GM18507 (cell line): Measurements from ENCODE around the gene METRN.
"Not testable (repeated sequence)": the region's sequence is repeated elsewhere in the genome, so short reads cannot be mapped to it uniquely, and the experiment has no call there.

Experiments used
- DNase-seq: peaks from one replicate; pipeline ENCODE4 v3.0.0; 2011; ENCODE audit warnings: low read depth; ENCODE audit not compliant: insufficient read length; ENCODE audit errors: extremely low spot score
- FAIRE-seq: peaks from 2 replicates; lab custom pipeline; 2011; peaks lifted over from hg19 to GRCh38; lab: Jason Lieb, UNC

METRN gene

DNA sequence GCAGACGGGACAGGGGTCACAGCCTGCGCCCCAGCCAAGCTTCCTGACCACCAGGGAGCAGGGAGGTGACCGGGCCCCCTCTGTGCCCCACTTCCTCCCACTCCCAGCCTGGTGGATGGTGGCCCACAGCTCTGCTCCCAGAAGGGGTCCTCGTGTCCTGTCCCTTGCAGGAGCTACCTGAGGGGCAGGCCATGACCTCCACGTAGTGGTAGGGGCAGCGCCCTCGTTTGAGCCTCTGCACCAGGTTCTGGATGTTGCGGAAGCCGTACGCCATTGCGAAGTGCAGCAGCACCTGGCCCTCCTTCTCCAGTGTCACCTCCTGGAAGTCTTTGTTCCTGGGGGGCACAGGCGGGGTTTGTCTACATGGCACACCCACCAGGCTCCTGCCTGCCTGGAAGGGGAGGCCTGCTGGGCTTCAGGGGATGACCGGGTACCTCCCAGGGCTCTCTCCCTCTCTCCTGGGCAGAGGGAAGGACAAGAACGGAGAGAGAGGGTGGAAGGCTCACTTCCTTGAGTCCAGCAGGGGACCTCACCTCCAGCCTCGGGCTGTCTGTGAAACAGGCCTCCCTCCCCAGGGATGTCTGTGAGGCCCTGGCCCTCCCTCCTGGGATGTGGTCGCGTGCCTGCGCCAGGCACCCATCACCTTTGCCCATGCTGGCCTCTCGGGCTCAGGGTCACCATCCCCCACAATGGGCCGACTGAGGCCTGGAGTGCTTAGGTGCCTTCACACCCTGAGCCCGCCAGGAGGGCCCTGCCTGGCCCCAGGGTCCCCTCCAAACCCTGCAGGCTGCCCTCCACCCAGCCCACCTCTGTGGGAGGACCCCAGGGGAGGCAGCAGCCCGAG, 16.0 kb downstream of the METRN start:
- FAIRE-seq (no peak), DNase-seq (no peak)

DNA sequence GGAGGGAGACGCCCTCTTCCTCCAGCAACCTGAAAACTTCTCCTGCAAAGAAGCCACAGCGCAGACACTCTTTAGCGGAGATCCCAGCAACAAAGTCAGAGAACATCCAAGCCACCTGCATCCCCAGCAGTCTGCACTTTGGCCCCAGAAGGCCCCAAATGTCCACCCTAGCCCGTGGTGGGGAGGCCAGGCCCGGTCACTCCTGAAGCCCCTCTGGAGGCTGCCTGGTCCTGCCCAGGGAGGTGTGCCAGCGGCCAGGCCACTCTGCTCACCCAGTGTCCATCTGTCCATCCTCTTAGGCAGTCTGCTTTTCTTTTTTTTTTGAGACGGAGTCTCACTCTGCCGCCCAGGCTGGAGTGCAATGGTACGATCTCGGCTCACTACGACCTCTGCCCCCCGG, 17.4 kb downstream of the METRN start:
- no peak for FAIRE-seq
- DNase-seq = no peak

DNA sequence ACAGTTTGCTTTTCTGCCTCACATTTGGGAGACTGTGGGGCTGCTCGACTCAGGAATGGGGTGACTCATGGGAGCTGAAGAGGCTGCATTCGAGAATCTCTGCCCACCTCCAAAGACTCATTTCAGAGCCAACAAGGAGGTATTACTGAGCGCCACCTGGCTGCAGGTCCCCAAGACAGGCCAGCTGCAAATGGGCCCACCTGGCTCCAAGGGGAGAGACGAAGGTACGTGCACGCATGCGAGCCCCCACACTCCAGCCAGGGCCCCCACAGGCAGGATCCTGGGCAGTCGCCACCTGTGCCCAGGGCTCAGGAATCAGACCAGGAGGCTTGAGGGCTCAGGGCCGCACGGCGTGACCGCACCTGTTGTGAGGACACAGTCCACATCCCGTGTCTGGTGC, 18.0 kb downstream of the METRN start:
- no peak for FAIRE-seq
- DNase-seq = no peak

DNA sequence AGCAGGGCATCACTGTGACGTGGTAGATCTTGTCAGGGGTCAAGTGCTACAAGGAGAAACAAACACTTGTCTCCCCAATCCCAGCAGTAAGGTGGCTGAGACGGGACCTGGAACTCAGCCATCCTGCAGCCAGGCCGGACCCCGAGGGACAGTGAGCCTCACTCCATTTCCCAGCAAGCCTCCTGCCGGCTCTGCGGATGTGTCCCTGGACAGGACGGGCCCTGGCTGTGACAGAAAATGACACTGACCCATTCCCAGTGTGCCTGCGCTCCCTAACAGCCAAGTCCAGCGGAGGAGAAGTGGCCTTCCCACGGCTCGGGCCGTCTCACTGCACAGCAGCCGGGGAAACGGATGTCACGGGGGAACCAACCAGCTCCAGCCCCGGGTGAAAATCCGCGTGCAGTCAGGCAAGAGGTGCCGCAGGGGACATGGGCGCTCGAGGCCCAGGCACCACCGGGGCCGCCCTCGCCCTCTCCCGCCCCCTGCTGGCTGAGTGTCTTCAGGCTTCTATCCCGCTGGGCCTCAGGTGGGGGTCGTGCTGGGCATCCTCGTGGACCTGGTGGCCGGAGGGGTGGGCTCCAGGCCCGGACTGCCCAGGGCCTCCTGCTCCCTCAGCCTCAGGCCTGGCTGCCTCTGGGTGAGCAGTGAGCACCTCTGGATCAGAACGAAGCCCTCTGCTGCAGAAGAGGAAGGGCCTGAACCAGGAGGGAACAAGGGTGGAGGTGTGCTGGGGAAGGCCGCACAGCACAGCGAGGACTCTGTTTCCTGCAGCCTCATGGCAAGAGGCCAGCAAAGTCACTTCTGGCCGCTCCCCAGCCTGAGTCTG, 18.7 kb downstream of the METRN start:
- no peak for DNase-seq
- FAIRE-seq = no peak

DNA sequence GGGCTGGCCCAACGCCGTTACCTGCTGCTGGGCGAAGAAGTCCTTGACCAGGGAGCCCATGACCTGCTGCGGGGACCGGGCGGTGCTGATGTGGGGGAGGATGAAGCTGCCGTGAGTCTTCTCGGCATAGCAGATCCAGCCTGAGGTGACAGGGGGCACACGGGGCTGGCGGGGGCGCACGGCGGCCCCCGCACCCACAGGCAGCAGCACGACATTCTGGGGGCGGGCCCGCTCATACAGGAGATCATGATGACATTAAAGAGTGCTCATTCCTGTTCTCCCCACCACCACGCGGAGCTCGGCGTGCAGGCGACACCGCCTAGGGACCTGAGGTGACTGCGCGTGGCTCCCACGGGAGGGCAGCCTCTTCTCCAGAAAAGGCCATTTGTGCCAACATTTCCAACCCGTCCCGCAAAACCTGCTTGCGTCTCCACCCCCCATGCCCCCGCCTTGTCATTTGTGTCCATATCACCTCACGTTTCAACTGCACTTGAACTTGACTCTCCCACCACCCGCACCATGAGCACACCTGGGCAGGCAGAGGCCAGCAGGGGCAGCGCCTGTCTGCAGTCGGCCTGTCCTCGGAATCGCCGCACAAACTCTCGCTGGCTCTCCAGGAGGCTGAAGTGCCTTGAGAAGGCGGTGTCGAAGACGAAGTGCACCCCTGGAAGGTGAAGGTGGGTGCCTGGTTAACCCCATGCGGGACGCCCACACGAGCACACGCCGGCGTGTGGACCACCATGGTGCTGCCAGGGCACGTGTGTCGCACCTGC, 19.5 kb downstream of the METRN start:
- FAIRE-seq (no peak), DNase-seq (no peak)

DNA sequence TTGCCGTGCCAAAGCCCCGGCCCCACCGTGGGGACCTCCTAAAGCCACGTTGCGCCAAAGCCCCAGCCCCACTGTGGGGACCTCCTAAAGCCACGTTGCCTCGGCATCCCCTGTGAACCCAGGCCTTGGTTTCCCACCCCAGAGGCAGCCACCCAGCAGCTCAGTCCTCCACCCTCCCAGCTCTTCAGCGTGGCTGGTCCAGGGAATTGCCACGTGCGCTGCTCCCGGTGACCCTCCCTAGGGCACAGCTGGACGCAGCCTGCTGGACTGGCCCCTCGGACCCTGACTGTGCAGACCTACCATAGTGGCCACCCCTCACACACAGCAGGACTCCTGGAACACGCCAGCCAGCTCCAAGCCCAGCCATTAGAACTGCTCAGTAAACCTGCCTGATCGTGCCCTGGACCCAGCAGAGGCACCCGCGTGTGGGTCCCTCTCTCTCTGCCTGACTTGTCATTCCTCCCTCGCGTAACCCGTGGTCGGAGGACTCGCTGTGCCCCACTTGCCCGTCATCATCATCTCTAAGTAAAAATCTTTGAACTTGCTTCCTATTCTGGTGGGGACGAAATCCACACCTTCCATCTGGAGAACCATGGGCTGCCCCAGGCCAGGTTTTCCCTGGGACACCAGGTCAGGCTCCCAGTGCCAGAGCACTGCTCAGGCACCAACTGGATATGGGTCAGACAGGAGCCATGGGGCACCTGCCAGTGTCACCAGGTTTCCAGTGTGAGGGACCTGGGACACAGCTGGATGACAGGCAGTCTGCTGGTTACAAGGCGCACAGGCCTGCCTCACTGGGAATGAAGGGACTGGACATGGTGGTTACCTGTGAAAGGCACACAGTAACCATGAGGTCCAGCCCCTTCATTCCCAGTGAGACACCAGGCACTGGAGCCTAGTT, 20.3 kb downstream of the METRN start:
- no peak for DNase-seq
- FAIRE-seq = no peak

DNA sequence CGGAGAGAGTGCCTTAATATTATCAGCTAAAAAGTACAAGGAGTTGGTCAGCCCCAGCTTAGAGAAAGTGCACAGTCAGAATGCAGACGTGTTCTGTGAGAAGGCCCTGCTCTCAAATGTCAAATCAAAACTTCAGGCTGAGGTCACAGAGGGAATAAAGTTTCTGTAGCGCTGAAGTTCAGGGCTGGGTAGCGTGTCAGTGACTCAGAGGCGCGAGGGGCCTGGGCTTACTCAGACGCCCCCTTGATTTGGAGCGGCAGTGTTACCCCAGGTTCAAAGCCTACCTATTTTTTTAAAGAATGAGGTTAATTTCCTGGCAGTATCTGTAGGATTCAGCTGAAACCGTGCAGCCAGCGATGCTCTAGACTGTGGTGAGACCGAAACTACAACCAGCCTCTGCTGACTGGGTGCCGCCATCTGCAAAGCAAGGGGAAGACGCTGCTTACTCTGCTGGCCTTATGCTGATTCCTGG, 21.1 kb downstream of the METRN start:
- FAIRE-seq = peak; percentile 87
- no peak for DNase-seq

DNA sequence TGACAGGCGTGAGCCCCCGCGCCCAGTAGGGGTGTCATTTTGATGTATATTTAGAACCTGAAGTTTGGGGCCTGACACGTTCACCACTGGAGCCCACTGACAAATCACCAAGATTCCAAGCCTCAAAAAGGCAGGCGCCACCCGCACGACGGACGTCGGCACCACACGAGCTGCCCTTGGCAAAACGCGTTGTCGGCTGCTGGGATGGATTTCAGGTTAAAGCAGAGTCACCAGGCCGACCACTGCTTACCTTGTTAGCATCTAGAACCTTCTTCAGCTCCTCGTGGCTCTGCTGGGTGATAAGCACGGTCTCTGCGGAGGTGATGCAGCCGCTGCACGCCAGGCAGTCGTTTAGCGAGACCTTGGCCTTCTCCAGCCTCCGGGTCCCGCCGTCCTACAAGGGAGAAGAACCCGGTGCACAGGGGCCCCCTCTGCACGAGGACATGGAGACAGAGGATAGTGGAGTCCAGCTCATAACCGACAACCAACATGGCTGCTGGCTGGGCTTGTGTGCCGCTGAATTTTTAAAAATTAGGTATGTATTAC, 22.1 kb downstream of the METRN start:
- FAIRE-seq (no peak), DNase-seq (no peak)

DNA sequence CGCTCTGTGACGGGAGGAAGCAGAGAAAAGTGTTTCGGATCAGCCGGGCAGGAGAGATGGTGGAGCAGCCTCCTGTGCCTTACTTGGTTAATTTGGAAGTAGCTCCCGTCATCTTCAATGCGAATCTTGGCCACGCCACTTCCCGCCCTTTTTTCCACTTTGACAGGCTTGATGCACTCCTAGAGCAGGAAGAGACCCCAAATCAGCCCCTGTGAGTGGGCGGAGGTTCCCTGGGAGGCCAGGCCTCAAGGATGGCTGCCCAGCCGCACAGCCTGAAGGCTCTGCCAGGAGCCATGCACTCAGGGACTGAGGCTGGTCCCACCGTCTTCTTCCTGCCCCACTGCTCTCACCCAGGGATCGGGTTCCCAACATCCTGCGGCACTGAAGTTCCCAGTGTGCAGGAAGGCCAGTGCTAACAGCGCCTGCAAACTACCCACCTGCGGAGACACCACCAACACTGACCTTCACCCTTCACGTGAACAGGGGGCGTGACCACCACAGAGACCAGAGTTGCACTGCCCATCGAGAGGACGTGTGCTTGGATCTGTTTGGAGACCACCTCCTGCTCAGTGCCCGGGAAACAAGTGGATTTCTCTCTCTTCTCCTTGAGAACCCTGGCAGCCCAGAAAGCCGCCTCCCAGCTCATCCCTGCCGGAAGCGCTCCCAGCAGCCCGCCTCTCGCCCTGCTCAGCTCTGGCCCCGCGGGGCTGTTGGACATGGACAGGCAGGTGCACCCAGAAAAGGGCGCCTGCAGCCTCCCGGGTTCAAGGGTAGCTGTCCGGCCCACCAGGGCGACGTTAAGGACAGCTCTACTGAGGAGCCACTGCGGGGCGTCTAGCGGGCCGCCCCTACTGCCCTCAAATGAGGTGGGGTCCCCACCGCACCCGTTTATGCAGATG, 24.9 kb downstream of the METRN start:
- no peak for FAIRE-seq
- DNase-seq = no peak

DNA sequence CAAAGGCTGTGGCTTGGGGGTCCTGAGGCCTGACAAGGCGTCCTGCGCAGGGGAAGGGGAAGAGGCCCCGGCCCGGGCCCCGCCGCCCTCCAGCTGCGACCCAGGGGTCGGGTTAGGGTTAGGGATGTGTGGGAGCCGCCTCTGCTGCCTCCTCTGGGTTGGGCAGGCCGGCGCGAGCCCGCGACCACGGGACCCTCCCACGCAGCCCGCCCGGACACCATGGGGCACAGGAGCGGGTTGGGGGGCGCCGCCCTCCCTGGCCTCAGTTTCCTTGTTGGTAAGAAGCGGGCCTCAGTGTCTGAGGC, 25.5 kb downstream of the METRN start:
- DNase-seq = no peak
- no peak for FAIRE-seq

DNA sequence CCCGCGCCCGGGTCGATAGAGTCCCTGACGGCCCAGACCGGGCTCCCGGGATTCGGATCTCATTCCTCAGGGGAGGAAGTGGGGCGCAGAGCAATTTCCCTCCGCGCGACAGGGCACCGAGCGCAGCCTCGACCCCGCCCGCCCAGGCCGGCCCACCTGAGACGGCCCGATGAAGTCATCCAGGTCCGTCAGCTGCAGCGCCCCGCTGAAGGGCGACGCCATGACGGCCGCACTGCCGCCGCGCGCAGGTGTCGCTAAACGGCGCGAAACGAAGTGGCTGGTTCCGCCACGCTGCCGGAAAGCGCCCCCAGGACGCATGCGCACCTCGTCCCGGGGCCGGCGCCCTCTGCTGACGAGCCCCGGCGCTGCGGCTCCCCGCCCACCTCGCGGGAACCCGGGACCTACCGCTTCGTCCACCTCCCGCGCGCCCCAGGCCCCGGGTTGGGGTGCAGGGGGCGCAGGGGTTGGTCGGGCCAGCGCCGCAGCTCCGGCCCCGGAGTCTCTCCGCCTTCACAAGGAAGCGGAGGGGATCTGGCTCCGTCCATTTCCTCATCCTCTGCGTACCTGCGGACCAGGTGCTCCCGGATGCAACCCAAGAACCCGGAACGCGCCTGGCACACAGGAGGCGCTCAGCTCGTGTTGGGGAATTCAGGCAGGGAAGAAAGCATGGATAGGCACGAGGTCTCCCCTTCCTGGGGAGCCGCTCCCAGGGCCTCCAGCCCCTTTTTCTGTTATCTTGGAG, 26.0 kb downstream of the METRN start, which contains the start of gene CIAO3:
Gene CIAO3, minus strand, starts transcription at position 234 of the 742 bp plus-strand sequence. Its CDS starts 12 bp downstream, at position 222.
- FAIRE-seq = peak; percentile 80
- peak; percentile 87 for DNase-seq

DNA sequence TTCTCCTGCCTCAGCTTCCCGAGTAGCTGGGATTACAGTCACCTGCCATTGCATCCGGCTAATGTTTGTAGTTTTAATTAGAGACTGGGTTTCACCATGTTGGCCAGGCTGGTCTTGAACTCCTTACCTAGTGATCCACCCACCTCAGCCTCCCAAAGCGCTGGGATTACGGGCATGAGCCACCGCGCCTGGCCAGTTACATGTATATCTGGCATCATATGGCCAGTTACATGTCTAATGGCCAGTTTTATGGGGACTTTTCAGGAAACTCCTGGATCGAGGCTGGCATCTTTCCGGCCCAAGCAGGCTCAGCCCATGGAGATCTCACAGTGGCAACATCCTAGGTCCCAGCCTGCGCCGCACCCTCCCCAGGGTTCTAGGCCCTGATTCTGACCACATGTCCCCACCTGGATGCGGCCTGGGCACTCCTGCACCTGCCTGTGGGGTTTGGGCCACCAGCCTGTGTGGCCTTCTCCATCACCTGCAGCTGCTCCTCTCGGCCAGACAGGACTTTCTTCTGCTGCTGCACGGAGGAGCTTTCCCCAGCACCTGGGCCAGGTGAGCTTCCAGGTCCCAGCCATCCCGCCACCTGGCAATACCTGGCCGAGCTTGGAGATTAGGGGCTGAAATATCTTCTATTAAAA, 27.2 kb downstream of the METRN start:
- FAIRE-seq (no peak), DNase-seq (no peak)

DNA sequence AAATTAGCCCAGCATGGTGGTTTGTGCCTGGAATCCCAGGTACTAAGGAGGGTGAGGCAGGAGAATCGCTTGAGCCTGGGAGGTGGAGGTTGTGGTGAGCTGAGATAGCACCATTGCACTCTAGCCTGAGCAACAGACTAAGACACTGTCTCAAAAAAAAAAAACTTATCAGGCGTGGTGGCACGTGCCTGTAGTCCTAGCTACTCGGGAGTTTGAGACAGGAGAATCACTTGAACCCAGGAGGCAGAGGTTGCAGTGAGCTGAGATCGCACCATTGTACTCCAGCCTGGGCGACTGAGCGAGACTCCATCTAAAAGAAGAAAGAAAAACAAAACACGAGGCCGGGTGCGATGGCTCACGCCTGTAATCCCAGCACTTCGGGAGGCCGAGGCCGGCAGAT, 28.0 kb downstream of the METRN start:
- not testable (repeated sequence) for FAIRE-seq, DNase-seq

DNA sequence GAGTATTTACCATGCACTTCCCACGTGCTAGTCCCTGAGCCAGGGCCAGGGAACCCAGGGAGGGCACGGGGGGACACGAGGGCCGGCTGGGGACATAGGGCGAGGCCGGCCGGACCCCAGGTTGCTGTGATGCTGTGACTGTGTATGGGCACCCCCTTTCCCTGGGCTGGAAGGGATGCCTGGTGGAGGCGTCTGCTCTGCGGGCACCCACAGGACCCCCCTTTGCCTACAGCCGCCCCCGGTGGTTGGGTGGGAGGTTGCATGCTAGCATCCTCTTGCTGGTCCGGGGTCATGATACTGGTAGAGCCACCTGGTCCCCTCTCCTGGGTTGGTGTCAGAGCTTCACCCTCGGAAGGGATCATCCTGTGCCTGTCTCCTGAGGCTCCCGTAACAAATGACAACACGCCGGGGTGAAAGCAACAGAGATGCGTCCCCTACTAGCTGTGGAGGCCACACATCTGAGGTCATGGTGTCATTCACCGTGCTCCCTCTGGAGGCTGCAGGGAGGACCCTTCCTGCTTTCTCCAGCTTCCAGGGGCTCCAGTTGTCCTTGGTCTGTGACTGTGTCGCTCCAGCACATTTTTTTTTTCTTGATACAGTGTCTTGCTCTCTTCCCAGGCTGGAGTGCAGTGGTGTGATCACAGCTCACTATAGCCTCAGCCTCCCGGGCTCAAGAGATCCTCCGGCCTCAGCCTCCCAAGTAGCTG, 29.0 kb downstream of the METRN start:
- no peak for DNase-seq

DNA sequence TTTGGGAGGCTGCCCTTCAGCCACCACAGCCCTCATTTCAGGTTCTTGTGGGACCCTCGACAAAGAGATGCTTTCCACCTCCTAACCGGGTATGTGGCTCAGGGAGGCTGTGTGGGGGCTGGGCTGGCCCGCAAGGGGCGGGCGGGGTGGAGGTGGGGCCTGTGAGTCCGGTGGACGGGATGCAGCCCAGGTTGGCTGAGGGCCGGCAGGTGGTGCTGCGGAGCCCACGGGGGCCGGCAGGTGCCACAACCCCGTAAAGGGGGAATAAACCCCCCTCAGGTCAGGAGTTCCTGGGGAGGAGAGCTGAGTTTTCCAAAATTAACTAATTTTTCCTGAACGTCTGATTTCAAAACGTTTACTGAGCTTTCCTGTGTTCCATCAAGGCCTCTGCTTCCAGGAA, 30.8 kb downstream of the METRN start:
- FAIRE-seq = no peak
- no peak for DNase-seq

More for the DNA sequence above, 29.0 kb downstream of the METRN start:
- no peak for FAIRE-seq

DNA sequence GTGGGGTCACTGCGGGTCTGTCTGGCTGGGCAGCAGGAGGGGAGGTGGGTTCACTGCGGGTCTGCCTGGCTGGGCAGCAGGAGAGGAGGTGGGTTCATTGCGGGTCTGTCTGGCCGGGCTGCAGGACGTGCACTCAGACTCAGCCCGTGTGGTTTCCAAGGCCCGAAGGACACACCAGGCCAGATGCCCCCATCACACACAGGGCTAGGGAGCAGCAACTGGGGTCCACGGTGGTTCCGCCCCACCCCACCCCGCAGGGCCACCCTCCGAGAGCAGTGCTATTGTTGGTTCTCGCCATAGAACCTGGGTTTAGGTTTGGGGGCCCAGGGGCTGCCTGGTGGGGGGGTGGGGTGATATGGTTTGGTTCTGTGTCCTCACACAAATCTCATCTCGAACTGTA, 31.7 kb downstream of the METRN start:
- DNase-seq = no peak
- FAIRE-seq = no peak
